NCI-H748 treated with DMSO at 0.1 percent for 48 hours (cell line): Measurements from ENCODE around the gene MTUS2.

Experiments
- DNase-seq: peaks from one replicate; lab custom pipeline; 2025; lab: John Stamatoyannopoulos, UW

MTUS2 gene

GRCh38 chr13:29525757-29526156 is 705.6 kb downstream of the MTUS2 start:
- no peak for DNase-seq

DNA sequence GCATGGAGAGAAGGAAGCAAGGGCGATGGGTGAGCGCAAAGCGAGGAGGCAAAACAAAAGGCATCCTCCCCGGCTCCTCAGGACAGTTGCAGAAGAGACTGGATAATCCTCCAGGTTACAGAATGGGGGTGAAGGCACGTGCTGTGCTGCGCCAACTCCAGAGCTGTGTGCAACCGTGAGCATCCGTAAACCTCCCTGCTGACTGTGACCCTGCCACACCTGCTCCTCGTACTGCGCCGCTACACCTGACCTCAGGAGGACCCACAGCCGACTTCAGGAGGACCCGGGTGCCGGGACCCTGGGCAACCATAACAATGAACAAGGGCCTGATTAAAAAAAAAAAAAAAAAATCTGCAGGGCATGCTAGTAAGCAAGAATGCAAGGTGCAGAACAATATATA is 706.6 kb downstream of the MTUS2 start:
- no peak for DNase-seq

DNA sequence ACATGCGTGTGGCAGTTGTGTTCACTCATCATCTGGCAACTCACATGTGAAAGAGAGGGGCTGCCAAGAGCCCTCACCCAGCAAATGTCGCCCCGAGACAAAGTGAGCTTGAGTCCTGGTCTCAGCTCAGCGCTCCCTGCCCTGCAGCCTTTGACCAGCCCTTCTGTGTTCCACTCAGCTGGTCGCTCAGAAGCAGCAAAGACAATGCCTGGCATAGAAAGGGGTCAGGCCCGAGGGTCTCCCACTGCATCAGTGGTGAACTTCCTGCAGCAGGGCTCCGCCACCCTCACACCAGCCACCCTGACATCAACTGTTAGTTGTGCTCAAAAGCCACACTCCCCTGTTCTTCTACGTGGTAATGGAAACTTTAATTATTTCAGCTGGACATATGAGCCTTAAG is 707.4 kb downstream of the MTUS2 start:
- DNase-seq, result no peak

GRCh38 chr13:29527916-29528315 is 707.8 kb downstream of the MTUS2 start:
- DNase-seq, result no peak

- DNase-seq, result no peak
Observed at GRCh38 chr13:29529754-29530153, 709.6 kb downstream of the MTUS2 start.

- no peak for DNase-seq
Observed at GRCh38 chr13:29530901-29531300, 710.8 kb downstream of the MTUS2 start.

DNA sequence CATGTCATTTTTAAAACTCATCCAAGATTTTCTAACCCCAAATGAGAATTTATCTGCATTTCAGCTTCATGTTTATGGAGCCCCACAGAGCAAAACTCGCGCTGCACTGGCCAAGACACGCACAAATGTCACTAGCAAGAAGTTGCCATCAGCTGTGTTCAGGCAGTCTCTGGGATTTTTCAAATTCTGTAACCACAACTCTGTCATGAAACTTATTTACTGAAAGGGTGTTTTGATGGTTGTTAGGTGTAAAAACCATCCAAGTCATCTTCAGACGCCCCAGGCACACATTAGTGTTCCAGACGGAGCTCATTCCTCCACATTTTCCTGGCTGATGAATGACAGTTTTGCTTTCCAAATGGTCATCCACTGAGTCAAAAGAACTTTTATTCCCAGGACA is 712.0 kb downstream of the MTUS2 start:
- no peak for DNase-seq

DNA sequence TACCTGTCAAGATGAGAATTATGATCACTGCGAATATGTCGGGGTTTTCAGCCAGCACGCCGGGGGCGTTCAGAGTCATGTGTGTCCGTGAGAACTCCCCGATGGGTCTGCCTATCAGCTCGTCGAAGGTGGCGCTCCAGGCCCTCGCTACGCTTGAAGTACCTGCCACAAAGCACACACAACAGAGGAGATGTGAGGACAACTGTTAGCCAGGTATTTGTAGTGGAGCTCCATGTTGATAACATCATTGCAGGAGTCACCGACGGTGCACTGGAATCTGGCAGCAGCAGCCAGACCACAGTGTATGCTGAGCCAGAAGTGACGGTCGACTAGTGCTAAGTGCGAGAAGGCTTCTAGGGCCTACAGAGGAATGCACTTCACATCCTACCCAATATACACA is 712.7 kb downstream of the MTUS2 start:
- no peak for DNase-seq

DNA sequence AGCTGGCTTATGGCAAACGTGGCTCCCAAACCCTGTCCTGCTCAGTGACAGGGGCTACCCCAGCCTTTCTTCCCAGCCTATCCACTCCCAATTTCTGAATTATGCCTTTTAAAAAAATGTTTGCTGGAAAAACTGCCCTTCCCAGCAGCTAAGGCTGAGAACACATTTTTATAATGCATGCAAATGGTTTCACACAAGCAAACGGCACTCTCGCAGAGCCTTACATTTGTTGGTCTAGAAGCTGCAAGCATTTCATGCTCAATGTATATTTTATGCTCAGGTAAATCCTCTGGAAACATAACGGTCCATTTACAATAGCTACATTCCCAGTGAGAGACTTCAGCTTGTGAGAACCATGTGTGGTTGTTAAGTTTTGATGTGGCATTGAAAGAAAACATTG is 713.9 kb downstream of the MTUS2 start:
- no peak for DNase-seq

DNA sequence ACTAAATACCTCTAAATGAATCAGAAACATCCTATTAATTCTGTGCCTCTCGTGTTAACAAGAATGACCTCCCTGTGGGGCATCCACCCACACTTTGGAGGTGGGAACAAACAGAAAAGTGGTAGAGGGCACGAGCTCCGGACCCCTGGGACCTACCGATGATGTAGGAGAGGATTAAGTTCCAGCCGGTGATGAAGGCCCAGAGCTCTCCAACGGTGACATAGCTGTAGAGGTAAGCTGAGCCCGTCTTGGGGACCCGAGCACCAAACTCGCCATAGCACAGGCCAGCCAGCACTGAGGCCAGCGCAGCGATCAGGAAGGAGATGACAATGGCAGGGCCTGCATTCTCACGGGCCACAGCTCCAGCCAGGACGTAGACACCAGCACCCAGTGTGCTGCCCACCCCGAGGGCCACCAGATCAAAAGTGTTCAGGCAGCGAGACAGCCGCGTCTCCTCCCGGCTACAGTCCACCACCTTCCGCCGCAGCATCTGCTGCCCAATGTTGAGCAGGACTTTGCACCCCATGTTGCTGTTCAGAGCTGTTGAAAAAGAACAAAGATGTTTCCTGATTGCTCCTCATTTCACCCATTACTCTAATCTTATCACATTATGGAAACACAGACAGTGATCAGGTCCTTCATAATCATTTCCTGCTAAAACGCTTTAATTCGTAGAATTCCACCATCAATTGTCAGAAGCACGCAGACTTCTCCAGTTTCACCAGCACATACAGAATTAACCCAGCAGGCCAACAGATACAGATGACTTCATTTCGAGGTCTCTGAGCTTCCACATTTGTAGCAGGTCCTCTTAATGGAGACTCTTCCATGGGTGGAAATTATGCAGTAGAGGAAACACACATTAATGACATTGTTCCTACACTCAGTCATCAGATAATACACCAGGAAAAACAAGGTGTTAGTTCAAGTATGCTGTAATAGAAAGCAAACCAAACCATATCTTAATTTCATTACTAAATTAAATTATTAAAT is 715.8 kb downstream of the MTUS2 start:
- no peak for DNase-seq

DNA sequence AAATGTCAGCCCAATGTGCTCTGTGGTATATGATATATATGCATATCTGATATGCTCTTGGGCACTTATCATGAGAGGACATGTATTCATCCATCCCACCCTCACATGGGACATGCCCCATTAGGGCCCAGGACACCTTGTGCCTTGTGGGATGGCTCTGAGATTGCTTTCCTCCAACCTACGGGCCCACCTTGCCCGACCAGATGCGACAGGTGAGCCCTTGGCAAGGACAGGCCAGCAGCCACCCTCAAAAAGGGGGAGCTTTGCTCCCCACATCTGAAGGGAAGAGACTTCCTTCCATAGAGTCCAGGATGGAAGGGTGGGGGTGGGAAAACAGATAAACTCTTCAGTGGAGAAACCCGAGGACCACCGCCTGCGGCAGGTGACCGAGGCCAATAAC is 716.7 kb downstream of the MTUS2 start:
- DNase-seq, result no peak

DNA sequence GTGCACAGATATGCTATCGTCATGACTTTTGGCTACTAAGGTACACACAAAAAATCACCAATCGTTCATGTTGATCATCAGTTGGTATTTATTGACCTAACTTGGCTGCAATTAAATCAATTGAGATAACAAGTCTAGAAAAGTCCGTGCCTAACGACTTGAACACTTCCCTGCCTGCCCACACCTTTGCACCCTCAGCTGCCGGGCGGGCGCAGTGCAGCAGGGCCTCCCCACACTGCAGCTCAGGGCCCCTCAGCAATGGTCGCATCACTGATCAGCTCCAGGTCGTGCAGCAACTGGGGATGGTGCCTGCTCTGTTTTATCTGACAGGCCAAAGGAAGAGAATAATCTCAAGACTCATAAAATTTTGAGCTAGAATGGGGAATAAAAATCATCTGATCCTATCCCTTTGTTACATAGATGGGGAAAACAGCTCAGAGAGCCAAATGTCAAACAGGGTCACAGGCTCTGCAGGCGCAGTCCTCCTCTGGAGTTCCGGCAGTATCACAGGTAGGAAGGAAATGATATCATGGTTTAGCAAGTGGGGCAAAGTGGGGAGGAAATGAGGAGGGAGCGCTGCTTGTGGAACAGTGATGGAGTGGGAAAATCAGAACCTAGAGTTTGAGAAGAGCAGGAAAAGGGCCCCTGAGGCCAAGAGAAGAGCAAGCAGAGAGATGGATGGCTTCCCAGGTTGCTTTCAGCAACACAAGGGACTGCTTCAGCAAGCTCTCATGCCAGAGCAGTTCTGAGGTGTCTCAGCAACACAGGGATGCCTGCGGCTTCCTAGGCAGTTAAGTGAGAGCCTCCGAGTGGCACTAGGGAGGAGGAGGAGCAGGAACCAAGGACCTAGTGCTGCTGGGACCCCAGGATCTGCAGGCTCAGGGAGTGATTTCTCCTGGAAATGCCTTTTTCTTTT is 717.9 kb downstream of the MTUS2 start:
- no peak for DNase-seq

DNA sequence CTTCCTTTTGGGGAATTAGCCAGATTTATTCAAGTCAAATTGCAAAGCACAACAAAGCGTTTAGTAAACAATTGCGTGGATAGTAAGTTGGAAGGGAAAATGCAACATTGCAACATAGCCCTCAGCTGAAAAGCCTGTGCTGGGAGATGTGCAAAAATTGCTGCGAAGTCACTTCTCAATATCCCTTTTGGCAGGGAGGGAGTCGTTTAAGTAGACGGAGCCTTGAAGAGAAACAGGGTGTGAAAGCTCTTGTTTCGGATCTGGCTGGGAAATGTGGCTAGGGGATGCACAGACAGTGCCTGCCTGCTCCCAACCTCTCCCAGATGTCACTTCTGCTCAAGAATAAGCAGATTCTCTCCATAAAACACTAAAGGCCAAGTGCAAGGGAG is 718.5 kb downstream of the MTUS2 start:
- DNase-seq, result no peak

DNA sequence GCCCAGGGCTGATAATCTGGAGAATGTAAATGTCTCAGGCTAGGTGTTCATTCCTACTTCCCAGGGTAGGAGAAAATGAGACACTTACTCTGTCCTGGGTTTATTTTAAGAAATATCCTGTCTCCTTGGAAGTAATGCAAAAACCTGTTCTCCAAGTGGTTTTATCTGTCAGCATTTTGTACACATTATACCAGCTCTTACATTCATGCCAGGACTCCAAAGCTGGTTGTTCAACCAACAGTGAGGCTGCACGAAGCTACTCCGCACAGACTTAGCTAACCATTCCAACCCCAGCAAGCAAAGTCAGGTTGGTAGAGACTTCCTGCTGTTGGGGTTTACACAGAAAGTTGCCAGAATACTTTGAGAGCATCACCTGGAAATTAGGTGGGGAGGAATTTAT is 719.7 kb downstream of the MTUS2 start:
- no peak for DNase-seq

DNA sequence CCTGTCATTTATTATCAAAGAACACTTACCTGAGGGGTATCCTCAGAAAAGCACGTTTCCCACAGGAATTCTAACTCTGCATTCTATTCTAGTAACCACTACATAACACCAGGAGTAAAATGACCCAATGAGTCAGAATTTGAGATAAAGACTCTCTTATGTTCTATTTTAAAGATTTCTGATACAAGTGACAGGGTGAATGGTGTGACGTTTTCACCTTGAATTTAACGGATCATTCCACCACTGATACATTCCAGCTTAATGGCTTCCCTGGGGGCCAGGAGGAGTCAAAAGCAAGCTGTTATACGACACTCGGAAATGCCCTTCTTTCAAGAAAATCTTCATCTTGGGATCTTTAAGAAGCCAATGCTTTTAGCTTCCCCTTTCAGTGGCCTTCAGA is 720.2 kb downstream of the MTUS2 start:
- DNase-seq, result no peak

DNA sequence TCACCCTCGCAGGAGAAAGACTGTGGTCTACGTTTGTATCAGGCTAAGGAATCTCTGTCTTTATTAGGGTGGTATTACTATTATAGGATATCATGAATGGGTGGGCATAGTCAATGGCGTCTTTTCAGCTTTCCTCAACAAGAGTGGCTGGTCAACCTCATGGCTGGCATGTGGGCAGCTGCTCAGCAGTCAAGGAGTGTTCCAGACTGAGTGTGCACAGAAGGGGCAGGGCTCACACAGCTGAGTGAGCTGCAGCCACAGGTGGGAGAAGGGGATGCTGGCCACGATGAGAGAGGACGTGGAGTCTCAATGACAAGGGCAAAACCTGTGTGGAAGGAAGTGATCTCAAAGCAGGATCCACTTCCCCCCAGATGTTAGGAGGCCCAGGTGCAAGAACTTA is 720.7 kb downstream of the MTUS2 start:
- no peak for DNase-seq

DNA sequence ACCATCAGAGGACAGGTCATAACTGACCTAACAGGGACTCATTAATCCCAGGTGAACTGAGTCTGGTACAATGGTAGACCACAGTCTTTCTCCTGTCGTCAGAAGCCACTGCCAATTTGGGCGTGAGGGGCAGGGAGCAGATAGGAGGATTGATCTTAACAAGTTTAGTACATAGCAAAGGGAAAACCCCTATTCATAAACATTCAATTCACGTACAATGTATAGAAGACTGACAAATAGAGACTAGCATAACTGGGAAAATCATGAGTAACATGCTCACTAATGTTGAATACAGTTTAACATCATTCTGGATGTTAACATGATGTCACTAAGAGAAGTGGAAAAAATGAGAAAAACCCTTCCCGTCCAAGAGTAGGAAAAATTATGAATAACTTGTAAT is 721.3 kb downstream of the MTUS2 start:
- DNase-seq, result no peak

DNA sequence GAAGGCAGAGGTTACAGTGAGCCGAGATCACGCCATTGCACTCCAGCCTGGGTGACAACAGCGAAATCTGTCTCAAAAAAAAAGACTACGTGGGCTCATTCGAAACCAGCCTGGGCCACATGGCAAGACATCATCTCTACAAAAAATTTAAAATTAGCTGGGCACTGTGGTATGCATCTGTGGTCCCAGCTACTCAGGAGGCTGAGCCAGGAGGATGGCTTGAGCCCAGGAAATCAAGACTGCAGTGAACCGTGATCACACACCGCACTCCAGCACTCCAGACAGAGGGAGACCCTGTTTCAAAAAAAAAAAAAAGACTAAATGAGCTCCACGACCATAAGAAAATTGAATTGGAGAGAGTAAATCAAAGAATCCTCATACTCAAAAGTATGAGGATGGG is 722.2 kb downstream of the MTUS2 start:
- DNase-seq, result no peak

DNA sequence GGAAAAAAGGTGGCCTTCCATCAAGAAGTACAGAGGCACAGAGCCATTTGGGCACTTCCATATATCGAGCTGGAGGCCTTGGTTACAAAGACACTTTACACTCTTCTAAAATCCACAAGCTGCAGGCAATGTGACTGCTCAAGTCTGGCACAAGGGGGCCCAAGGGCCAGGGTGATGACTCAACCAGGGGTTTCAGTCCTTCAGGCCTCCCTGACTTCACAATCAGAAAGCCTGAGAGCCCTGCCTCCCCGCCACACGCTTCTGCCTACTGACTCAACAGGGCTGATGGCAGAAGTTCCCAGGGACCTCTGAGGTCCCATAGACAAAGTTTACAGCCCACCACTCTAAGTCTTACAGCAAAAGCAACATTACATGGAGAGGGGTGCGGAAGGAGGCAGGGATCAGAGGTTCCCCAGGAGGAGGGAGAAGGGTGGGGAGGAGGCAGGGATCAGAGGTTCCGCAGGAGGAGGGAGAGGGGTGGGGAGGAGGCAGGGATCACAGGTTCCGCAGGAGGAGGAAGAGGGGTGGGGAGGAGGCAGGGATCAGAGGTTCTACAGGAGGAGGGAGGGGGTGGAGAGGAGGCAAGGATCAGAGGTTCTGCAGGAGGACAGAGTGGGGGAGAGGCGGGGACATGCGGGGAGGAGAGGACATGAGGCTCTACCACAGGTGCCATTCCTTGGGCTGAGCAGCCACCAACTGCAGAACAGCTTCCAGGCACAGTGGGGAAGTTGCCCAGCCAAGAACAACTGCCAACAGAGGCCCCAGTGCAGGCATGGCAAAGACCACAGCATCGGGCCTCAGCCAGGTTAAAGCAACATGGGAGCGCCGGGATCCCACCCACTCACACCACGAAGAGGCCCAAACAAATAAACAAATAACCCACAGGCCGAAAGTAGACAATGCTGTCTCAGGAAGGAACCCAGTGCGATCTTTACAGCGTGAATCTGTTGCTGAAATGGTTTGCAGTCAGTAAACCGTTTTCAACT is 723.4 kb downstream of the MTUS2 start:
- DNase-seq, result no peak

DNA sequence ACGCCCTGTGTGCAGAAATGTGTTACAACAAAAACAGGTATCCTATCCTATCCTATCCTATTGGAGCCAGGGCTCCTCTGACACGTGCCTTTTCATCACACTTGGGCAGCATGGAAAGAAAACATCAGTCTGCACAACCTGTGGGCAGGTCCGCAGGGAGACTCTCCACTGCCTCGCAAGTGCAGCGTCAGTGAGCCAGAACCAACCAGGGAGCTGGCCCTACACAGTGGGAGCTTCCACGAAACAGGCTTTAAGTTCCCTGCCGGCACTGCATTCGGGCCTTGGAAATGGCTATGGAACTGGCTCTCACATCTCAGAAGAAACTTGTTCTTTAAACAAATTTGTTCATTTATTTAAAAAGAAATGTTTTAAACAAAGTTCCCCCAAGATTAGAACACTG is 725.8 kb downstream of the MTUS2 start:
- no peak for DNase-seq

GRCh38 chr13:29546662-29547061 is 726.5 kb downstream of the MTUS2 start:
- DNase-seq, result no peak

- no peak for DNase-seq
Observed at GRCh38 chr13:29547153-29547552, 727.0 kb downstream of the MTUS2 start.
